NT2/D1 (cell line): ENCODE measurements around the gene LAGE3.

Experiments
- SUZ12 ChIP-seq: IDR thresholded peaks from 2 replicates; pipeline ENCODE4 v1.6.1; 2011; ENCODE audit not compliant: insufficient read length, insufficient read depth; ENCODE audit errors: extremely low read depth
- YY1 ChIP-seq: IDR thresholded peaks from 2 replicates; pipeline ENCODE4 v1.6.1; 2011; ENCODE audit not compliant: insufficient read length, insufficient read depth
- ZNF274 ChIP-seq: IDR thresholded peaks from 2 replicates; pipeline ENCODE4 v1.6.1; 2011; ENCODE audit warnings: mild to moderate bottlenecking, low read depth, low read length

- TF ChIP-seq YY1 (no peak), SUZ12 (no peak), ZNF274 (no peak)
These were observed 13.5 kb downstream of the LAGE3 start for GRCh38 chrX:154465601-154466000.
